Breast epithelium (tissue), 4 donors: ENCODE measurements around the gene KIF6. TPM values are rescaled to one million over a fixed set of nuclear protein-coding genes. Genes with fewer than 3 reads are reported as not detected.

Experiments
- DNase-seq, 2 donors: peaks; one replicate each; pipeline ENCODE4 v3.0.0-alpha.2; 2019; ENCODE audit warnings: low spot score in 2 of 2
- H3K27ac ChIP-seq, 2 donors: fragments of 200-600 bp; sonication (generic) in 1 of 2; one replicate each; pipeline ENCODE4 v1.5.1; 2016 to 2019; ENCODE audit warnings: mild to moderate bottlenecking in 1 of 2
- H3K27me3 ChIP-seq, 2 donors: fragments of 200-600 bp; sonication (generic) in 1 of 2; one replicate each; pipeline versions ENCODE4 v1.5.1 to v1.6.0; 2017 to 2019; ENCODE audit warnings: control low read depth in 1 of 2, mild to moderate bottlenecking in 1 of 2
- H3K36me3 ChIP-seq: fragments of 200-600 bp; one replicate; pipeline ENCODE4 v1.5.1; 2019
- H3K4me1 ChIP-seq, 2 donors: fragments of 200-600 bp; sonication (generic); one replicate each; pipeline ENCODE4 v1.5.1; 2016 to 2019; ENCODE audit warnings: control low read depth in 1 of 2
- H3K4me3 ChIP-seq, 3 donors: fragments of 200-600 bp; sonication (generic); 1 replicate in 2 of 3; 2 replicates in 1 of 3; pipeline ENCODE4 v1.5.1; 2016 to 2019; ENCODE audit warnings: mild to moderate bottlenecking in 3 of 3, moderate library complexity in 2 of 3
- H3K9me3 ChIP-seq, 2 donors: fragments of 200-600 bp; sonication (generic) in 1 of 2; one replicate each; pipeline ENCODE4 v1.5.1; 2016 to 2019; ENCODE audit warnings: control low read depth in 1 of 2
- POLR2A ChIP-seq: fragments of 450-650 bp; IDR thresholded peaks from one replicate; pipeline ENCODE4 v1.6.1; 2016; ENCODE audit warnings: antibody characterized with exemption, mild to moderate bottlenecking, moderate library complexity
- POLR2AphosphoS5 ChIP-seq, 3 donors: sonication (generic); formaldehyde crosslinking; IDR thresholded peaks; one replicate each; pipeline ENCODE4 v1.6.1; 2017; ENCODE audit warnings: antibody characterized with exemption in 3 of 3
- intact Hi-C: fragments of 100-400 bp; cut with DNase I; formaldehyde crosslinking; loops from one replicate; pipeline ENCODE4 v1.15.1; 2023; ENCODE audit warnings: low total_unique reads
- total RNA-seq, 3 donors: library from RNA; depleted of rRNA; stranded (reverse); fragments of >200 nt; gene quantifications; one replicate each; pipeline ENCODE4 v1.1.0, GENCODE V29; 2016
- TF ChIP-seq, protein P1 (sequence below), 3 donors: fragments of 450-650 bp; IDR thresholded peaks; one replicate each; pipeline ENCODE4 v1.5.1; 2016 to 2017; ENCODE audit warnings: antibody characterized with exemption in 3 of 3, mild to moderate bottlenecking in 3 of 3, moderate library complexity in 3 of 3

Gene KIF6
- total RNA-seq, 3 donors from 2014 or later = under 0.01 to 0.80 (median 0.15) TPM

GRCh38 chr6:39452306-39453145 is 272.7 kb downstream of the KIF6 start:
- intact Hi-C loops = no loop called here
- Histone ChIP-seq H3K4me1 (no peaks in the 10 kb centered on the region), H3K9me3 (peaks cover 0 to 7% of the 10 kb centered on the region in 2 donors), H3K27ac (no peak overlapping the region), H3K27me3 (no peaks in the 10 kb centered on the region), H3K36me3 (no peaks in the 10 kb centered on the region), H3K4me3 (no peak overlapping the region)
- TF ChIP-seq POLR2AphosphoS5 (IDR thresholded peaks at IDR 0.05) (no peak), POLR2A (no peak)
- TF ChIP-seq, protein P1, sequence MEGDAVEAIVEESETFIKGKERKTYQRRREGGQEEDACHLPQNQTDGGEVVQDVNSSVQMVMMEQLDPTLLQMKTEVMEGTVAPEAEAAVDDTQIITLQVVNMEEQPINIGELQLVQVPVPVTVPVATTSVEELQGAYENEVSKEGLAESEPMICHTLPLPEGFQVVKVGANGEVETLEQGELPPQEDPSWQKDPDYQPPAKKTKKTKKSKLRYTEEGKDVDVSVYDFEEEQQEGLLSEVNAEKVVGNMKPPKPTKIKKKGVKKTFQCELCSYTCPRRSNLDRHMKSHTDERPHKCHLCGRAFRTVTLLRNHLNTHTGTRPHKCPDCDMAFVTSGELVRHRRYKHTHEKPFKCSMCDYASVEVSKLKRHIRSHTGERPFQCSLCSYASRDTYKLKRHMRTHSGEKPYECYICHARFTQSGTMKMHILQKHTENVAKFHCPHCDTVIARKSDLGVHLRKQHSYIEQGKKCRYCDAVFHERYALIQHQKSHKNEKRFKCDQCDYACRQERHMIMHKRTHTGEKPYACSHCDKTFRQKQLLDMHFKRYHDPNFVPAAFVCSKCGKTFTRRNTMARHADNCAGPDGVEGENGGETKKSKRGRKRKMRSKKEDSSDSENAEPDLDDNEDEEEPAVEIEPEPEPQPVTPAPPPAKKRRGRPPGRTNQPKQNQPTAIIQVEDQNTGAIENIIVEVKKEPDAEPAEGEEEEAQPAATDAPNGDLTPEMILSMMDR (IDR thresholded peaks at IDR 0.05) = no peak
- no peak for DNase-seq

- intact Hi-C loops = no loop called here
- TF ChIP-seq POLR2A (no peak), POLR2AphosphoS5 (IDR thresholded peaks at IDR 0.05) (no peak)
- TF ChIP-seq, protein P1 (IDR thresholded peaks at IDR 0.05) = no peak
- Histone ChIP-seq H3K36me3 (no peaks in the 10 kb centered on the region), H3K4me1 (no peaks in the 10 kb centered on the region), H3K4me3 (no peak overlapping the region), H3K9me3 (peaks cover 0 to 7% of the 10 kb centered on the region in 2 donors), H3K27ac (no peak overlapping the region), H3K27me3 (no peaks in the 10 kb centered on the region)
- no peak for DNase-seq
Measured at GRCh38 chr6:39451831-39452230, 273.4 kb downstream of the KIF6 start.

DNA sequence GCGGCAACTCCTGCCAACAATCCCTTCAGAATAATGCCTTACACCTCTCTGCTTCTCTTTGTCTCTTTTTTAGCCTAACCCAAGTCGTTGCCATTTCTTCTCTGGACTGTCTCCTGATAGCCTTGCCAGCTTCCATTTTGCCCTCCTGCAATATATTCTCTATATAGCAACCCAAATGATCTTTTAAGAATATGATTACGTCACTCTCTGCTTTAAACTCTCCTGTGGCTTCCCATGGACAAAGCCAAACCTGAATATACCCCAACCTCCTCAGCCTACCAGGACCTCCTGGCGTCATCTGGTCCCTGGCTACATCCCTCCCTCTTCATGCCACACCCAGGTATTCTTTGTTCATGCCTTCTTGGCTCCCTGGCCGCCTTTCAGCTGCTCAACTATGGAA is 276.2 kb downstream of the KIF6 start:
- TF ChIP-seq POLR2AphosphoS5 (IDR thresholded peaks at IDR 0.05) (no peak), POLR2A (no peak)
- TF ChIP-seq, protein P1 (IDR thresholded peaks at IDR 0.05) = no peak
- no peak for DNase-seq
- Histone ChIP-seq H3K4me3 (no peak overlapping the region), H3K9me3 (peaks cover 0 to 5% of the 10 kb centered on the region in 2 donors), H3K27me3 (no peaks in the 10 kb centered on the region), H3K36me3 (no peaks in the 10 kb centered on the region), H3K4me1 (no peaks in the 10 kb centered on the region), H3K27ac (no peak overlapping the region)
- intact Hi-C loops = no loop called here

DNA sequence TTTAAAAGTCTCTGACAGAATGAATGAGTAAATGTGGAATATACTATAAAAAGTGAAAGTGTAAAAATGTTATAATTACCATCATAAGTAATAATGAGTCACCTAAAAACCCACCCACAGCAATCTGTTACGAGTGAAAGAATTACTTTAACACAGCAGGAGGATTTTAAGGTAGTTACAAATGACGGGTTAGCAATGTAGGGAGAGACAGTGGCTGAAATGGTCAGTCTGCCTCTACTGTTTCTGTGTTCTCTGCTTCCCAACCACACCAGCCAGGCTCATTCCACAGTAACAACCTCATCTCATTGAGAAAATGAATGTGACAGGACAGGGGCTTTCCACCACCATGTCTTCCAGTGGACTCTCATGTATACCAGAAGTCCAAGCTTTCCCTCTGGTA is 278.3 kb downstream of the KIF6 start:
- H3K36me3 ChIP-seq = no peaks in the 10 kb centered on the region
- no peaks in the 10 kb centered on the region for H3K9me3 ChIP-seq
- H3K4me3 ChIP-seq = no peak overlapping the region
- TF ChIP-seq POLR2AphosphoS5 (IDR thresholded peaks at IDR 0.05) (no peak), POLR2A (no peak)
- TF ChIP-seq, protein P1 (IDR thresholded peaks at IDR 0.05) = no peak
- no peaks in the 10 kb centered on the region for H3K4me1 ChIP-seq
- intact Hi-C loops = no loop called here
- no peak for DNase-seq
- H3K27me3 ChIP-seq = no peaks in the 10 kb centered on the region
- H3K27ac ChIP-seq = no peak overlapping the region

- Histone ChIP-seq H3K4me1 (no peaks in the 10 kb centered on the region), H3K27ac (no peak overlapping the region), H3K9me3 (no peaks in the 10 kb centered on the region), H3K27me3 (no peaks in the 10 kb centered on the region), H3K4me3 (no peak overlapping the region), H3K36me3 (no peaks in the 10 kb centered on the region)
- TF ChIP-seq POLR2A = no peak
- TF ChIP-seq, protein P1 (IDR thresholded peaks at IDR 0.05) = no peak
- no peak for TF ChIP-seq POLR2AphosphoS5 (IDR thresholded peaks at IDR 0.05)
- intact Hi-C loops = no loop called here
- DNase-seq = no peak
Measured at GRCh38 chr6:39445667-39446066, 279.5 kb downstream of the KIF6 start.
